ENCODE data around the gene RXFP4.

DNA sequence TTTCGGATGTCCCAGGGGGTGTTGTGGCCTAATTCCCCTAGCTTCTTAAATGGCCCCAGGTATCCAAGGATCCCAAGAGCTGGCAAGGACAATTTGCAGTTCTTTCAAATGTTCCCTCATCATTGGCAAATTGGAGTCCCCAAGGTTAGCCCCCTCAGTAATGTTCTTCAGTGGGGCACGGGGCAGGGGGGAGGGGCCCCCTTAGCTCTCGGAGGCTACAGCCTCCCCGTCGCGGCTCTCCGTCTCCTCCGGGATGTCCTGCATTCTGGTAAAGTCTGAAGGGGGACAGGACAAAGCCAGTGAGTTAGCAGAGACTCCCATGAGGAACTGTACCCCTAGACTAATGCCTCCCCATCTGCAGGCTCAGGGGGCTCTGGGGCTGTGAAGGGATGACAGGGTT is 6.3 kb downstream of the RXFP4 start:
- TF ChIP-seq POLR2A (IDR thresholded peaks at IDR 0.05) (no peak), CTCF (IDR thresholded peaks at IDR 0.05) (no peak), POLR2AphosphoS5 (IDR thresholded peaks at IDR 0.05; ENCODE audit: insufficient read depth in 1 of 2, low read depth in 1 of 2) (no peak)
